Mucosa of descending colon (tissue), 3 donors: Measurements from ENCODE around the gene VOPP1. TPM values are rescaled to one million over a fixed set of nuclear protein-coding genes. Genes with fewer than 3 reads are reported as not detected.

ENCODE experiments used
- ATAC-seq: fragments of 200-7000 bp; cut with Tn5 transposase; one replicate; pipeline ENCODE4 v1.9.1; 2020; ENCODE audit warnings: mild to moderate bottlenecking, moderate library complexity
- DNase-seq, 3 donors: peaks; one replicate each; pipeline ENCODE4 v3.0.0-alpha.2; 2020
- H3K36me3 ChIP-seq: fragments of 200-600 bp; one replicate; pipeline ENCODE4 v1.8.0; 2021; ENCODE audit warnings: low read depth, mild to moderate bottlenecking
- H3K4me1 ChIP-seq: fragments of 200-600 bp; one replicate; pipeline ENCODE4 v1.8.0; 2021; ENCODE audit warnings: low read depth, mild to moderate bottlenecking
- H3K4me3 ChIP-seq: fragments of 200-600 bp; one replicate; pipeline ENCODE4 v1.8.0; 2021; ENCODE audit warnings: mild to moderate bottlenecking
- H3K9me3 ChIP-seq: fragments of 200-600 bp; one replicate; pipeline ENCODE4 v1.8.0; 2021; ENCODE audit warnings: mild to moderate bottlenecking
- CTCF ChIP-seq: fragments of 200-600 bp; IDR thresholded peaks from one replicate; pipeline ENCODE4 v1.8.0; 2022; ENCODE audit warnings: antibody characterized with exemption, mild to moderate bottlenecking
- intact Hi-C, 2 donors: fragments of 100-400 bp; cut with DNase I in 1 of 2; cut with micrococcal nuclease in 1 of 2; formaldehyde crosslinking; loops; one replicate each; pipeline versions ENCODE4 v1.11.0 to v1.11.1; 2022; cut with DNase I, micrococcal nuclease
- total RNA-seq, 3 donors: library from RNA; stranded (reverse); fragmentation: NEBNext Ultra II Directional in 2 of 3; extraction: Animal tissue kit (Norgen Biotek cat#: 25700) in 2 of 3; gene quantifications; one replicate each; pipeline versions ENCODE4 v1.2.1 to v1.2.4, GENCODE V29; 2021 to 2023
- donor health status: DM: no; HTN: no; CAD: no; lungs with moderate emphysema.
- donor health status: DM: no; HTN: no; CAD: no.
- donor health status: DM: no; HTN: yes; CAD: no.

VOPP1 gene
- total RNA-seq, 3 donors from 2014 or later = 57.8 to 83.5 (median 75.2) TPM

- ATAC-seq (no peak), DNase-seq (no peak)
- Histone ChIP-seq H3K4me1 (peaks cover 31% of the 10 kb centered on the region), H3K4me3 (no peak overlapping the region), H3K36me3 (no peaks in the 10 kb centered on the region), H3K9me3 (no peaks in the 10 kb centered on the region)
- intact Hi-C loops = no loop called here
- no peak for TF ChIP-seq CTCF
Measured at GRCh38 chr7:55536619-55537457, 35.5 kb downstream of the VOPP1 start.

GRCh38 chr7:55535617-55536016, 36.7 kb downstream of the VOPP1 start:
- Histone ChIP-seq H3K9me3 (no peaks in the 10 kb centered on the region), H3K4me1 (peaks cover 31% of the 10 kb centered on the region), H3K4me3 (no peak overlapping the region), H3K36me3 (no peaks in the 10 kb centered on the region)
- intact Hi-C loops = no loop called here
- TF ChIP-seq CTCF = no peak
- DNase-seq (no peak), ATAC-seq (no peak)

GRCh38 chr7:55534916-55535590, 37.2 kb downstream of the VOPP1 start:
- ATAC-seq (peak; percentile 3), DNase-seq (no peak)
- peaks cover 31% of the 10 kb centered on the region for H3K4me1 ChIP-seq
- intact Hi-C loops = no loop called here
- TF ChIP-seq CTCF = no peak
- H3K9me3 ChIP-seq = no peaks in the 10 kb centered on the region
- no peak overlapping the region for H3K4me3 ChIP-seq
- no peaks in the 10 kb centered on the region for H3K36me3 ChIP-seq

- TF ChIP-seq CTCF = no peak
- ATAC-seq (peak; percentile 65), DNase-seq (peak in 2 of 3 donors; percentile 49 to 51)
- H3K4me1 ChIP-seq = peaks cover 31% of the 10 kb centered on the region
- no peaks in the 10 kb centered on the region for H3K9me3 ChIP-seq
- intact Hi-C loops = no loop called here
- no peaks in the 10 kb centered on the region for H3K36me3 ChIP-seq
- H3K4me3 ChIP-seq = no peak overlapping the region
Measured at GRCh38 chr7:55534262-55534915, 37.9 kb downstream of the VOPP1 start.

GRCh38 chr7:55533729-55534080, 38.6 kb downstream of the VOPP1 start:
- Histone ChIP-seq H3K4me3 (no peak overlapping the region), H3K36me3 (no peaks in the 10 kb centered on the region), H3K4me1 (peaks cover 31% of the 10 kb centered on the region), H3K9me3 (no peaks in the 10 kb centered on the region)
- DNase-seq (no peak), ATAC-seq (no peak)
- no peak for TF ChIP-seq CTCF
- intact Hi-C loops = no loop called here
